GM10266 (cell line): ENCODE measurements around the gene DUS1L.

Source experiments
- DNase-seq: peaks from one replicate; pipeline ENCODE4 v3.0.0; 2012; ENCODE audit errors: extremely low spot score
- TF ChIP-seq, protein P1 (sequence below): IDR thresholded peaks from 2 replicates; pipeline ENCODE4 v1.5.1; 2012; ENCODE audit warnings: mild to moderate bottlenecking, low read depth; ENCODE audit not compliant: control insufficient read depth, insufficient read depth; ENCODE audit errors: missing control alignments

The DUS1L gene

DNA sequence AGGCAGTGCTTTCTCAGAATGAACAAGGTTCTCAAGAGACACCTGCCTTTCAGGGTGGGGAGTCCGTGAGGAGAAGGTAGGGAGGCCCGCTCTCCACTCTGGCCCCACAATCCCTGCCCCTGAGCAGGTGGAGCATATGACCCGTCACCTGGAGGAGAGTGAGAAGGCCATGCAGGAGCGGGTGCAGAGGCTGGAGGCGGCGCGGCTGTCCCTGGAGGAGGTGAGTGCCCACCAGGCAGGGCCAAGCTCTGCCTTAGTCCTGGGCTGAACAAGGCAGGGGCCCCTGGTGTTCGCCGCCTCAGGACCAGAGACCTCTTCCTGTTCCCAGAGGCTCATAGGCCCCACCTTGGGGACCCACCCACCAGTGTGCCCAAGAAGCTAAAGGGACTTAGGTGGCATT is 36.6 kb downstream of the DUS1L start:
- no peak for DNase-seq
- TF ChIP-seq, protein P1, sequence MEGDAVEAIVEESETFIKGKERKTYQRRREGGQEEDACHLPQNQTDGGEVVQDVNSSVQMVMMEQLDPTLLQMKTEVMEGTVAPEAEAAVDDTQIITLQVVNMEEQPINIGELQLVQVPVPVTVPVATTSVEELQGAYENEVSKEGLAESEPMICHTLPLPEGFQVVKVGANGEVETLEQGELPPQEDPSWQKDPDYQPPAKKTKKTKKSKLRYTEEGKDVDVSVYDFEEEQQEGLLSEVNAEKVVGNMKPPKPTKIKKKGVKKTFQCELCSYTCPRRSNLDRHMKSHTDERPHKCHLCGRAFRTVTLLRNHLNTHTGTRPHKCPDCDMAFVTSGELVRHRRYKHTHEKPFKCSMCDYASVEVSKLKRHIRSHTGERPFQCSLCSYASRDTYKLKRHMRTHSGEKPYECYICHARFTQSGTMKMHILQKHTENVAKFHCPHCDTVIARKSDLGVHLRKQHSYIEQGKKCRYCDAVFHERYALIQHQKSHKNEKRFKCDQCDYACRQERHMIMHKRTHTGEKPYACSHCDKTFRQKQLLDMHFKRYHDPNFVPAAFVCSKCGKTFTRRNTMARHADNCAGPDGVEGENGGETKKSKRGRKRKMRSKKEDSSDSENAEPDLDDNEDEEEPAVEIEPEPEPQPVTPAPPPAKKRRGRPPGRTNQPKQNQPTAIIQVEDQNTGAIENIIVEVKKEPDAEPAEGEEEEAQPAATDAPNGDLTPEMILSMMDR: no peak

DNA sequence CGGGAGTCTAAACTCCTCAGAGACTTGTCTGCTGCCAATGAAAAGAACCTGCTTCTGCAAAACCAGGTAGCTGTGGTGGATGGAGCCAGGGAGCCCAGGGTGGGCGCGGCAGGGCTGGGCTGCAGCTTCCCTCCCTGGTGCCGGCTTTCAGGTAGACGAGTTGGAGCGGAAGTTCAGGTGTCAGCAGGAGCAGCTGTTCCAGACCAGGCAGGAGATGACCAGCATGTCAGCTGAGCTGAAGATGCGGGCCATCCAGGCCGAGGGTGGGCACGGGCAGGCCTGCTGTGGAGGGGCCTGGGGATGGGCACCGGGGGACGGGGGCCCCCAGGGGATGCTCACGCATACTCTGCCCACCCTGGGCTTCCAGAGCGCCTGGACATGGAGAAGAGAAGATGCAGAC is 37.4 kb downstream of the DUS1L start:
- DNase-seq: no peak
- TF ChIP-seq, protein P1: no peak

DNA sequence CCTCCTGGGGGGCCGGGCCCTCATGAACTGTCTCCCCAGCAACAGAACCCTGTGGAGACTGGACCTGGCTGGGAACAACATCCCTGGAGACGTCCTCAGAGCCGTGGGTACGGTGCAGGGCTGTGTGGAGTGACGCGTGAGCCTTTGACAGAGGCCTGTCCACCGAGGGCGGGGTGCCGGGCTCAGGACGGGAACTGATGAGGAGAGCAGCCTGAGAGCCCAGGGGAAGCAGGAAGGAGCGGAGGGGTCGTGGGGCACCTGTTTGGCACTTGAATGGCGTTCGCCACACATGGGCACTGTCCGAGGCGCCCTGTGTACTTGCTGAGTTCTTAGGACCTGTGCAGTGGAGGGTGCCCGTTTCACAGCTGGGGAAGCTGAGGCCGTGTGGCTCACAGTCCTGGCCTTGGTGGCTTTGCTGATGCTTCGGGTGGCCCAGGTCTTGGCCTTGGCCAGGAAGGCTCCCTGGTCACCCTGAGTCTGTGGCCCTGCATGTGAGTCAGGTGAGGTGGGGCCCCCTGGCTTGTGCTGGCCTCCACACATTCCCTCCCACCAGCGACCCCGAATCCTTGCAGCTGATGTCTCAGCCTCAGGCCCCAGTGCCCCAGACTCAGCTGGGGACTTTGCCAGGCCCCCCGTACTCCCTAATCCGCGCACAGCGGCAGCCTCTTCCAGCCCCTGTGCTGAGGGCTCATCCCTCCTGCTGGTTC is 40.0 kb downstream of the DUS1L start:
- TF ChIP-seq, protein P1: no peak
- no peak for DNase-seq

DNA sequence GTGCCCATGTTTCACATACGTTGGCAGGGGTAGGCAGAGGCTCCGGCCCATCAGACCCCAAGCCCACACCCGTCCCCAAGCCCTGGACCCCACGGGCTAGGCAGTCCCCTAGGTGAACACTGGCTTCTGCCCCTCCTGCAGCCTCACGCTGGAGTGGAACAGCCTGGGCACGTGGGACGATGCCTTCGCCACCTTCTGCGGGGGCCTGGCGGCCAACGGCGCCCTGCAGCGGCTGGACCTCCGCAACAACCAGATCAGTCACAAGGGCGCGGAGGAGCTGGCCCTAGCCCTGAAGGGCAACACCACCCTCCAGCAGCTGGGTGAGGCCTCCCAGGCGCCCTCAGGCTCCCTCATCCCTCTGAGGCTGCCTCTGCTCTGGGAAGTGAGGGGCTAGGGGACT is 40.7 kb downstream of the DUS1L start:
- no peak for DNase-seq
- TF ChIP-seq, protein P1: no peak

DNA sequence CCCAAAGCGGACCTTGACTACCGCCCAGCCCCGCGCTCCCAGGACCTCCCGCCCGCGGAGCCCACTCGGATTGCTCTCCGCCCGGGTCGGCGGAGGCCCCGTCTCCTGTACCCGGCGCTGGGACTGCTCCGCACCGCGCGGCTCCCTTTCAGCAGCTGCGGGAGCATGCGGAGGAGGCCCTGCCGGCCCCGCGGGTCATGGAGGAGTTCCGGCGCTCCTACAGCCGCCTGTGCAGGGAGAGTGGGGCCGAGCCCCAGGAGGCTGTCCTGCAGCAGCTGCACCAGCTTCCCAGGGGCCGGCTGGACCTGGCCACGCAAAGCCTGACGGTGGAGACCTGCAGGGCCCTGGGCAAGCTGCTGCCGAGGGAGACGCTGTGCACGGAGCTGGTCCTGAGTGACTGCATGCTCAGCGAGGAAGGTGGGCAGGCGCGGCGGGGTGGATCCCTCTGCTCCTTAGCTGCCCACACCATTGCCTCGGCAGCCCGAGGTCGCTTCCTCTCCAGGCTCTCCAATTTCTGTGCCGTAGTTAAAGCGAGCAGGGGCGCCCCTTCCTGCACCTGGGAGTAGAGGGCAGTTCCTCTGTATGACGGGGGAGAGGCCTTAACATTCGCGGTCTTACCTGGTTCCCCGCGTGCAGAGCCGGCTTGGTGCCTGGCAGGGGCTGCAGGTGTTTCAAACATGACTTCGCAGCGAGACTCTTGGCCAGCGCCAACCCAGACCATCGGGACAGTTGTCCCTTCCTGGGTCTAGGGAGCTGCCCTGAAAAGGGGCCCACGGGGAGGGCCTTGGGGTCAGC is 42.0 kb downstream of the DUS1L start:
- peak; percentile 38 for DNase-seq
- TF ChIP-seq, protein P1: no peak

DNA sequence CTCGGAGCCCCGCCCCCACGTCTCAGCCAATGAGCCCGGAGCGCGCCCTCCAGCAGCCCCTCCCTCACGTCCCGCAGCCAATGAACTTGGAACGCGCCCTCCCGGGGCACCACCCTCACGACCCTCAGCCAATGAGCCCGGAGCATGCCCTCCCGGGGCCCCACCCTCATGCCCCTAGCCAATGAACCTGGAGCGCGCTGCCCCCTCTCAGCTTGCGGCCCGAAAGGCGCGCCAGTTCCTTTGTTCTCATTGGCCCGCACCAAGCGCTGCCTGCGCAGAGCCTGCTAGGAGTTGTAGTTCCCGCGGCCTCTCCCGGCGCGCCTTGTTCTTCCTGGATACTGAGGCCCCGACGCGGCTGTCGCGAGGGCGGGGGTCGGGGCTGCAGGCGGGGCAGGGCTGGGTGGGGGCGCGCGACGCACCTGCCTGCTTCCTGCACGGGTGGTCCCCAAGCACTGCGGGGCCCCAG is 42.6 kb downstream of the DUS1L start, which contains the start of gene LRRC45:
Gene LRRC45 (plus strand): TSS at position 325 of the 466 bp plus-strand sequence. CDS start 339 bp downstream, outside the sequence.
- TF ChIP-seq, protein P1: no peak
- peak; percentile 100 for DNase-seq
